ENCODE data around the gene SFI1.

Gene SFI1

GRCh38 chr22:31602259-31602952 is 106.1 kb downstream of the SFI1 start:
- DNase-seq: peak; percentile 88

- DNase-seq: peak; percentile 36
Observed at GRCh38 chr22:31603081-31603525, 106.8 kb downstream of the SFI1 start.

- DNase-seq: no peak
Observed at GRCh38 chr22:31603574-31603973, 107.2 kb downstream of the SFI1 start.

GRCh38 chr22:31604137-31604705 is 107.9 kb downstream of the SFI1 start:
- DNase-seq: no peak

- no peak for DNase-seq
Observed at GRCh38 chr22:31604746-31605705, 108.7 kb downstream of the SFI1 start.

- DNase-seq: no peak
Observed at GRCh38 chr22:31605851-31606585, 109.7 kb downstream of the SFI1 start.

GRCh38 chr22:31607696-31608095 is 111.4 kb downstream of the SFI1 start:
- no peak for DNase-seq

- DNase-seq: no peak
Observed at GRCh38 chr22:31609716-31610115, 113.4 kb downstream of the SFI1 start.

GRCh38 chr22:31610611-31611010 is 114.3 kb downstream of the SFI1 start:
- no peak for DNase-seq

- DNase-seq: no peak
Observed at GRCh38 chr22:31611061-31611760, 114.9 kb downstream of the SFI1 start.

GRCh38 chr22:31612891-31613285 is 116.6 kb downstream of the SFI1 start:
- DNase-seq: no peak

- no peak for DNase-seq
Observed at GRCh38 chr22:31613286-31613903, 117.1 kb downstream of the SFI1 start.

- no peak for DNase-seq
Observed at GRCh38 chr22:31613904-31614296, 117.6 kb downstream of the SFI1 start.

- no peak for DNase-seq
Observed at GRCh38 chr22:31614781-31615490, 118.6 kb downstream of the SFI1 start.

- no peak for DNase-seq
Observed at GRCh38 chr22:31615491-31615860, 119.1 kb downstream of the SFI1 start.

- DNase-seq: no peak
Observed at GRCh38 chr22:31615940-31616314, 119.6 kb downstream of the SFI1 start.

- no peak for DNase-seq
Observed at GRCh38 chr22:31616315-31616980, 120.1 kb downstream of the SFI1 start.

GRCh38 chr22:31618057-31618456 is 121.7 kb downstream of the SFI1 start:
- no peak for DNase-seq

- DNase-seq: no peak
Observed at GRCh38 chr22:31618471-31619176, 122.3 kb downstream of the SFI1 start.

Measured in kidney glomerular epithelial cell (primary cell).